GM19397 (cell line): ENCODE measurements around the gene ALX4.

ENCODE experiments used
- ATAC-seq: cut with Tn5 transposase; IDR thresholded peaks from one replicate; pipeline ENCODE4 v1.9.1; 2021; ENCODE audit warnings: mild to moderate bottlenecking, moderate library complexity; ENCODE audit not compliant: unreplicated experiment

Gene ALX4

GRCh38 chr11:44335919-44336318 lies 26.0 kb upstream of the ALX4 start:
- no peak for ATAC-seq

GRCh38 chr11:44335052-44335760 lies 25.3 kb upstream of the ALX4 start:
- no peak for ATAC-seq

- no peak for ATAC-seq
Observed at GRCh38 chr11:44334356-44335004, 24.5 kb upstream of the ALX4 start.

GRCh38 chr11:44333271-44334218 lies 23.6 kb upstream of the ALX4 start:
- no peak for ATAC-seq

GRCh38 chr11:44332665-44333064 lies 22.7 kb upstream of the ALX4 start:
- no peak for ATAC-seq

- no peak for ATAC-seq
Observed at GRCh38 chr11:44329472-44330230, 19.7 kb upstream of the ALX4 start.

GRCh38 chr11:44328138-44328660 lies 18.3 kb upstream of the ALX4 start:
- ATAC-seq = no peak

- ATAC-seq = no peak
Observed at GRCh38 chr11:44327730-44328129, 17.8 kb upstream of the ALX4 start.

- no peak for ATAC-seq
Observed at GRCh38 chr11:44326615-44327475, 16.9 kb upstream of the ALX4 start.

- ATAC-seq = no peak
Observed at GRCh38 chr11:44325698-44326097, 15.8 kb upstream of the ALX4 start.

- no peak for ATAC-seq
Observed at GRCh38 chr11:44324749-44325525, 15.0 kb upstream of the ALX4 start.

- ATAC-seq = no peak
Observed at GRCh38 chr11:44324222-44324621, 14.3 kb upstream of the ALX4 start.

GRCh38 chr11:44322243-44322642 lies 12.3 kb upstream of the ALX4 start:
- ATAC-seq = no peak

GRCh38 chr11:44321059-44321458 lies 11.1 kb upstream of the ALX4 start:
- no peak for ATAC-seq

GRCh38 chr11:44320289-44320973 lies 10.5 kb upstream of the ALX4 start:
- ATAC-seq = no peak

- ATAC-seq = no peak
Observed at GRCh38 chr11:44319552-44320288, 9.8 kb upstream of the ALX4 start.

GRCh38 chr11:44319170-44319551 lies 9.2 kb upstream of the ALX4 start:
- no peak for ATAC-seq

GRCh38 chr11:44318369-44318768 lies 8.4 kb upstream of the ALX4 start:
- no peak for ATAC-seq
